H9 (cell line): Measurements from ENCODE around the gene ZBTB16. TPM values are rescaled to one million over a fixed set of nuclear protein-coding genes. Genes with fewer than 3 reads are reported as not detected.

ENCODE experiments used
- DNase-seq: peaks from one replicate; pipeline ENCODE4 v3.0.0-alpha.2; 2017
- H2AFZ ChIP-seq: one replicate; pipeline ENCODE4 v1.6.1; 2013; ENCODE audit warnings: mild to moderate bottlenecking, low read length, control low read depth, moderate library complexity
- H2AK5ac ChIP-seq: 2 replicates; pipeline ENCODE4 v1.6.1; 2013; ENCODE audit warnings: low read length, control low read depth, mixed read lengths; ENCODE audit not compliant: insufficient read length
- H2BK120ac ChIP-seq: one replicate; pipeline ENCODE4 v1.6.1; 2013; ENCODE audit warnings: low read depth, mild to moderate bottlenecking, low read length, control low read depth, inconsistent platforms; ENCODE audit not compliant: poor library complexity, severe bottlenecking
- H2BK12ac ChIP-seq: 2 replicates; pipeline ENCODE4 v1.6.1; 2013; ENCODE audit warnings: low read length, control low read depth, mixed read lengths, low read depth; ENCODE audit not compliant: insufficient read length
- H2BK15ac ChIP-seq: 2 replicates; pipeline ENCODE4 v1.6.1; 2013; ENCODE audit warnings: low read depth, low read length, control low read depth
- H2BK20ac ChIP-seq: one replicate; pipeline ENCODE4 v1.6.1; 2013; ENCODE audit warnings: low read depth, mild to moderate bottlenecking, low read length, control low read depth, inconsistent platforms; ENCODE audit not compliant: poor library complexity, severe bottlenecking
- H2BK5ac ChIP-seq: 2 replicates; pipeline ENCODE4 v1.6.1; 2013; ENCODE audit warnings: low read length, control low read depth, mixed read lengths; ENCODE audit not compliant: insufficient read length
- H3K14ac ChIP-seq: 2 replicates; pipeline ENCODE4 v1.6.1; 2013; ENCODE audit warnings: low read length, control low read depth; ENCODE audit not compliant: insufficient read depth
- H3K18ac ChIP-seq: 2 replicates; pipeline ENCODE4 v1.6.1; 2013; ENCODE audit warnings: low read depth, mild to moderate bottlenecking, mixed read lengths, low read length, control low read depth; ENCODE audit not compliant: insufficient read length
- H3K23ac ChIP-seq: 2 replicates; pipeline ENCODE4 v1.6.1; 2013; ENCODE audit warnings: low read length, control low read depth, mixed read lengths, low read depth; ENCODE audit not compliant: insufficient read length
- H3K23me2 ChIP-seq: 2 replicates; pipeline ENCODE4 v1.6.1; 2013; ENCODE audit warnings: low read depth, mild to moderate bottlenecking, mixed read lengths, low read length, control low read depth; ENCODE audit not compliant: insufficient read length, poor library complexity, severe bottlenecking
- H3K27ac ChIP-seq: 2 replicates; pipeline ENCODE4 v1.5.1; 2013; ENCODE audit warnings: low read length, control low read depth, mixed read lengths, low read depth; ENCODE audit not compliant: insufficient read length
- H3K27me3 ChIP-seq: 2 replicates; pipeline ENCODE4 v1.6.1; 2013; ENCODE audit warnings: low read length, control low read depth, inconsistent platforms; ENCODE audit not compliant: insufficient read depth
- H3K4ac ChIP-seq: 2 replicates; pipeline ENCODE4 v1.6.1; 2013; ENCODE audit warnings: low read depth, mild to moderate bottlenecking, control low read depth, inconsistent platforms, low read length, moderate library complexity
- H3K4me1 ChIP-seq: 2 replicates; pipeline ENCODE4 v1.6.1; 2013; ENCODE audit warnings: low read length, control low read depth, inconsistent platforms; ENCODE audit not compliant: insufficient read depth
- H3K4me2 ChIP-seq: 2 replicates; pipeline ENCODE4 v1.6.1; 2013; ENCODE audit warnings: low read length, control low read depth, mixed read lengths; ENCODE audit not compliant: insufficient read length, insufficient read depth
- H3K56ac ChIP-seq: 2 replicates; pipeline ENCODE4 v1.6.1; 2013; ENCODE audit warnings: low read depth, mild to moderate bottlenecking, mixed read lengths, low read length, control low read depth; ENCODE audit not compliant: insufficient read length
- H3K79me1 ChIP-seq: 2 replicates; pipeline ENCODE4 v1.6.1; 2013; ENCODE audit warnings: low read depth, mild to moderate bottlenecking, moderate library complexity, low read length, control low read depth, inconsistent platforms; ENCODE audit not compliant: insufficient read depth, poor library complexity, severe bottlenecking
- H3K79me2 ChIP-seq: 2 replicates; pipeline ENCODE4 v1.6.1; 2013; ENCODE audit warnings: low read length, control low read depth, inconsistent platforms; ENCODE audit not compliant: insufficient read depth
- H3K9ac ChIP-seq: 2 replicates; pipeline ENCODE4 v1.6.1; 2013; ENCODE audit warnings: low read length, control low read depth, mixed read lengths; ENCODE audit not compliant: insufficient read length; ENCODE audit errors: extremely low read depth
- H3K9me3 ChIP-seq: one replicate; pipeline ENCODE4 v1.6.1; 2013; ENCODE audit warnings: low read depth, low read length, inconsistent platforms; ENCODE audit not compliant: control insufficient read depth
- H3T11ph ChIP-seq: one replicate; pipeline ENCODE4 v1.6.1; 2013; ENCODE audit warnings: mild to moderate bottlenecking, low read length, control low read depth, inconsistent platforms
- H4K20me1 ChIP-seq: one replicate; pipeline ENCODE4 v1.6.1; 2013; ENCODE audit not compliant: control insufficient read depth, insufficient read length, insufficient read depth
- H4K5ac ChIP-seq: 2 replicates; pipeline ENCODE4 v1.6.1; 2013; ENCODE audit warnings: low read depth, mild to moderate bottlenecking, mixed read lengths, low read length, control low read depth; ENCODE audit not compliant: insufficient read length
- H4K8ac ChIP-seq: replicated peaks from 2 replicates; pipeline ENCODE4 v1.6.1; 2013; ENCODE audit warnings: low read length, control low read depth, mixed read lengths, low read depth; ENCODE audit not compliant: insufficient read length
- H4K91ac ChIP-seq: 2 replicates; pipeline ENCODE4 v1.6.1; 2013; ENCODE audit warnings: low read depth, mild to moderate bottlenecking, moderate library complexity, mixed read lengths, low read length, control low read depth; ENCODE audit not compliant: insufficient read length
- H3K27ac Mint-ChIP-seq, 3 experiments: 2 replicates in 2 of 3; 3 replicates in 1 of 3; pipeline ENCODE4 v1.8.0; 2020 to 2021; ENCODE audit warnings: mixed read lengths in 3 of 3, mild to moderate bottlenecking in 1 of 3, moderate library complexity in 1 of 3
- H3K27me3 Mint-ChIP-seq: 2 replicates; pipeline ENCODE4 v1.8.0; 2021; ENCODE audit warnings: low read depth, mild to moderate bottlenecking, moderate library complexity, mixed read lengths
- H3K36me3 Mint-ChIP-seq, 3 experiments: 2 replicates in 2 of 3; 3 replicates in 1 of 3; pipeline ENCODE4 v1.8.0; 2020 to 2021; ENCODE audit warnings: low read depth in 3 of 3, mixed read lengths in 3 of 3; ENCODE audit not compliant: insufficient read depth in 1 of 3
- H3K4me1 Mint-ChIP-seq, 2 experiments: 2 replicates each; pipeline ENCODE4 v1.8.0; 2020; ENCODE audit warnings: mixed read lengths in 2 of 2
- H3K4me3 Mint-ChIP-seq, 2 experiments: 2 replicates in 1 of 2; 3 replicates in 1 of 2; pipeline ENCODE4 v1.8.0; 2020 to 2021; ENCODE audit warnings: mild to moderate bottlenecking in 2 of 2, mixed read lengths in 2 of 2, moderate library complexity in 1 of 2
- H3K9me3 Mint-ChIP-seq, 2 experiments: 2 replicates in 1 of 2; 3 replicates in 1 of 2; pipeline ENCODE4 v1.8.0; 2020; ENCODE audit warnings: mild to moderate bottlenecking in 2 of 2, mixed read lengths in 2 of 2, moderate library complexity in 1 of 2
- CTCF ChIP-seq: fragments of 200-600 bp; sonication (generic); conservative IDR thresholded peaks from 3 replicates; pipeline ENCODE4 v1.8.0; 2021; ENCODE audit warnings: antibody characterized with exemption, mild to moderate bottlenecking
- WGBS: extraction: QIAGEN DNeasy Blood & Tissue Kit; methylation state at CpG from one replicate; pipeline ENCODE4 v1.1.7; 2013; ENCODE audit warnings: missing lambda C conversion rate, low lambda C conversion rate, mixed read lengths; ENCODE audit not compliant: insufficient read length; ENCODE audit errors: extremely low coverage; 5-methylcytosine and 5-hydroxymethylcytosine counted together
- total RNA-seq: library from RNA; stranded (reverse); gene quantifications from 2 replicates; pipeline ENCODE4 v1.2.1, GENCODE V29; 2021

ZBTB16 gene
- total RNA-seq, 1 experiment from 2014 or later, result not detected

GRCh38 chr11:114265122-114265878, 205.8 kb downstream of the ZBTB16 start:
- Histone ChIP-seq H3K9me3 (no peaks in the 10 kb centered on the region), H4K91ac (no peak overlapping the region), H3K56ac (no peak overlapping the region), H3K79me2 (no peaks in the 10 kb centered on the region), H3K18ac (no peak overlapping the region), H3K4ac (no peak overlapping the region), H3K9ac (no peak overlapping the region), H4K8ac (no peak overlapping the region), H3T11ph (no peak overlapping the region), H4K5ac (no peak overlapping the region), H2AK5ac (no peak overlapping the region), H2BK20ac (no peak overlapping the region), H3K14ac (no peak overlapping the region), H2BK12ac (no peak overlapping the region), H2BK120ac (no peak overlapping the region), H3K4me2 (no peak overlapping the region), H3K27me3 (no peaks in the 10 kb centered on the region), H3K23me2 (no peaks in the 10 kb centered on the region), H2AFZ (no peak overlapping the region), H3K79me1 (no peaks in the 10 kb centered on the region), H3K23ac (no peak overlapping the region), H2BK15ac (no peak overlapping the region), H3K27ac (no peak overlapping the region), H2BK5ac (no peak overlapping the region), H3K4me1 (no peaks in the 10 kb centered on the region), H4K20me1 (no peaks in the 10 kb centered on the region)
- DNase-seq, result peak; percentile 3
- no peak overlapping the region for H3K27ac Mint-ChIP-seq
- no peak for TF ChIP-seq CTCF
- no peaks in the 10 kb centered on the region for H3K9me3 Mint-ChIP-seq
- H3K27me3 Mint-ChIP-seq, result peaks cover 2% of the 10 kb centered on the region
- no peaks in the 10 kb centered on the region for H3K36me3 Mint-ChIP-seq
- WGBS, result no CpG with 5 or more reads among the region's 8 CpGs
- no peaks in the 10 kb centered on the region for H3K4me1 Mint-ChIP-seq
- H3K4me3 Mint-ChIP-seq, result no peak overlapping the region
